GM21717 (cell line): Measurements from ENCODE around the gene TTC23.
"Not testable (repeated sequence)": the region's sequence is repeated elsewhere in the genome, so short reads cannot be mapped to it uniquely, and the experiment has no call there.

Experiments
- ATAC-seq: cut with Tn5 transposase; IDR thresholded peaks from one replicate; pipeline ENCODE4 v1.9.1; 2021; ENCODE audit warnings: mild to moderate bottlenecking, moderate library complexity; ENCODE audit not compliant: unreplicated experiment

Gene TTC23

DNA sequence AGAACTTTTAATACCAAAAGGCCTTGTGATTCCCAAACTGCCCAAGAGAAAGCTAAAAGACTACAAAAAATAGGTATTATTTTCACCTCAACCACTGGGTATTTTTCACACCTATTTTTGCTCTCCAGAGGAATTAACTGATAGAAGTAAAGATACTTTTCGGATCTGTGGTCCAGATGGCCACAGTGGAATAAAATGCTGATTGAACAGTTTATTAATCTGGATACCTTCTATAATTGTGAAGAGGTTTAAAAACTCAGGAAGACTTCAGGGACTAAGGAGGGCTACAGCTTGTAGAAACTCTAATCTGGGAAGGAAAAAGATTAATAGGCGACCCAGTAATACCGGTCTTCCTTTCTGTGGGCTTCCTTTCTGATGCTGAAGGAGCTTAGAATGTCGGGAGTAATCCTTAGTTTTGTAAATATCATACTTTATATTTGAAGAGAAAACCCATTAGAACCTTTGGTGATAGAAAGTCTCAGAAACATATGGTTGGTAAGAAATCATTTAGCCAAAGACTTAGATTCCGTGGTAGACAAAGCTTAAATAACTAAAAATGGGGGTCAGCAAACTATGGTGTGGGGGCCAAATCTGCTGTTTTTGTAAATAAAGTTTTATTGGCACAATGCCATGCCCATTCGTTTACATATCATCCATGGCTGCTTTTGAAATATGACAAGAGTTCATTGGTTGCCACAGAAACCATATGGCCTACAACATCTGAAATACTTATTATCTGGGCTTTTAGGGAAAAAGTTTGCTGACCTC lies 47.8 kb downstream of the TTC23 start:
- ATAC-seq: no peak

DNA sequence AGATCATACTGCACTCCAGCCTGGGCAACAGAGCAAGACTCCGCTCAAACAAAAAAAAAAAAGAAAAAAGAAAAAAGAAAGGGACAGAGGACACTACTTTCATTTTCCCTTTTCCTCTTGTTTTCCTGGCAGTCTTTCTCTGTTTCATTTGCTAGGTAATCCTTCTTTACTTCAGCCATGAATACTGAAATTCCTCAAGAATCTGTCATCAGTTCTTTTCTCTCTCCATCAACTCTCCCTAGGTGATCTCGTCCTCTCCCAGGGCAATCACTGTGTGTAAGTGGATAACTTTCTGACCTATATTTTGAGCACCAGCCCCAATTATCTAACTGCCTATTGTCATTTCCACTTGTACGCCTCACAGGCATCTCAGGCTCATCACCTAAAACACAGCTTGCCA lies 51.5 kb downstream of the TTC23 start:
- ATAC-seq: no peak

- ATAC-seq: not testable (repeated sequence)
Measured at GRCh38 chr15:99192181-99192580, 57.2 kb downstream of the TTC23 start.

GRCh38 chr15:99187936-99188335 lies 61.4 kb downstream of the TTC23 start:
- ATAC-seq: no peak

GRCh38 chr15:99185414-99186130 lies 63.8 kb downstream of the TTC23 start:
- ATAC-seq: no peak

DNA sequence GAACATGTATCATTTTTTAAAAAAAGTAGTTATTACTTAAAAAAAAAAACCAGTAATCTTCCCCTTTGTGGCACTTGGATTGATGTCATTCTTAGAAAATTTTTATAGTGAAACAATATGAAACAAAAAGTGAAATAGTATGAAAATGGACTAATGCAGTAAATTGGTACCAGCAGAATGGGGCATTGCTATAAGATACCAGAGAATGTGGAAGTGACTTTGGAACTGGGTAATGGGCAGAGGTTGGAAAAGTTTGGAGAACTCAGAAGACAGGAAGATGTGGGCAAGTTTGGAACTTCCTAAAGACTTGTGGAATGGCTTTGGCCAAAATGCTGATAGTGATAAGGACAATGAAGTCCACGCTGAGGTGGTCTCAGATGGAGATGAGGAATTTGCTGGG lies 66.6 kb downstream of the TTC23 start:
- no peak for ATAC-seq

DNA sequence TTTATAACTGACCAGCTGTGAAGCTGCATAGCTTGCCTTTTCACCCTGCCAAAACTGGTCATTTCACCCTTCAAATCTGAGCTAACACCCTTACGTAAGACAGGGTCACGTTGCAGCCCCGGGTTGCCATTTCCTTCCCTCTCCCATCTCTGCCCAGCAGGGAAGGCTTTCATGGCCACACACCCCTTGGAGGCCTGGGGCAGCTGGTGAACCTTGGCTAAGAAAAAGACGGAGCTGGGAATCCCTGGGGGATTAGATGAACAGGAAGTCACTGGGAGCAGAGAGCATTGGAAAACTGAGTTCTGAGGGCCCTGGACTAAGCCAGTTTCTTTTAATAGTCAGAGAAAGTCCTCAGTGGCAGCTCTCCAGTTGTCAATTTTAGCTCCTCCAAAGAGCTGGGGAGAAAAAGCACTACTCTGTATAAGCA lies 67.8 kb downstream of the TTC23 start:
- ATAC-seq: no peak

GRCh38 chr15:99180964-99181306 lies 68.4 kb downstream of the TTC23 start:
- no peak for ATAC-seq

GRCh38 chr15:99180086-99180963 lies 69.1 kb downstream of the TTC23 start:
- no peak for ATAC-seq

DNA sequence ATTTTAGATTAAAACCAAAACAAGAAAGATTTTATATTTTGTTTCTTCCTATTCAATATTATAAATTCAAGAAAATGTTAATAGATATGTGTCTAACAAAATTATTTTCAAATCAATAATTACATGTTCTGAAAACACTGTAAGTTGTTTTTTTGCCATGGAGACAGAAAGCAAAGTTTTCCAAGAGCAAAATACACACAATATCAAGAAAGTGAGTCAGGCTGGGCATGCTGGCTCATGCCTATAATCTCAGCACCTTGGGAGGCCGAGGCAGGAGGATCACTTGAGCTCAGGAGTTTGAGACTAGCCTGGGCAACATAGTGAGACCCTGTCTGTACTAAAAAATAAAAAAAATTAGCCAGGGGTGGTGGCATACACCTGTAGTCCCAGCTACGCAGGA lies 71.7 kb downstream of the TTC23 start:
- no peak for ATAC-seq

DNA sequence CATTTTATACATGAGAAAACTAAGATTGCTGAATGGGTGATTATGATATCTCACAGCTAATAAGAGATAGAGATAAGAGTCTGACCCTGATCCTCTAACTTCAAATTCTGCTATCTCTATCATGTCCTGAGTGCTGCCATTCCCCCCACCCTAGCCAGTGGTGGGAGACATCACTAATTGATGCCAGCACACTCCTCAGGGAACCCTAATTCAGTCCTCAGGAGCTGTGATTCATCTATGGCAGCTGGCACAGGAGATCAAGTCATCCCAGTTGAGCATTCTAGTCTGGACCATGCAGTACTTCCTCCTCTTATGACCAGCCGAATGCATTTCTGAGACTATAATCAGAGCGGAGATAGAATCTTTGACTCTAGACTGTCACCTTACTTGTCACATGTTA lies 72.6 kb downstream of the TTC23 start:
- no peak for ATAC-seq

GRCh38 chr15:99174567-99175395 lies 74.6 kb downstream of the TTC23 start:
- ATAC-seq: no peak

DNA sequence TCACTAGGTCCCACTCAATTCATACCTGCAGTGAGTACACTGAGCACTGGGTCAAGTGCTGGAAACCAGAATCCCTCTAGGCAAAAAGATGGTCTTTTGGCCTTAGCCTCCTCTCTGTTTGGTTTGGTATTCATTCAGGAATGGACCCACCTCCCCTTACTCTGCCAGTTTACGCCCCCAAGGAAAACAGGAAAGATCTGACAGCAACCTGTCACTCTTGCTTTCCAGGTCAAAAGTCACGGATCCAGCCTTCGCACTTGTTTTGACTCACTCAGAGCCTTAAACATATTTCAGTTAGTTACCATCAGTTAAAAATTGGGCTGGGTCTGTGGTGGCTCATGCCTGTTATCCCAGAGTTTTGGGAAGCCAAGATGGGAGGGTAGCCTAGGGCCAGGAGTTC lies 76.4 kb downstream of the TTC23 start:
- no peak for ATAC-seq

- ATAC-seq: no peak
Measured at GRCh38 chr15:99172171-99172570, 77.2 kb downstream of the TTC23 start.

GRCh38 chr15:99170476-99171065 lies 78.8 kb downstream of the TTC23 start:
- no peak for ATAC-seq

- ATAC-seq: no peak
Measured at GRCh38 chr15:99169769-99170311, 79.5 kb downstream of the TTC23 start.

- no peak for ATAC-seq
Measured at GRCh38 chr15:99168601-99169580, 80.5 kb downstream of the TTC23 start.

GRCh38 chr15:99167640-99168039 lies 81.7 kb downstream of the TTC23 start:
- no peak for ATAC-seq

GRCh38 chr15:99167201-99167600 lies 82.2 kb downstream of the TTC23 start:
- no peak for ATAC-seq
